ENCODE data around the gene IRAK3.
"Not testable (repeated sequence)": the region's sequence is repeated elsewhere in the genome, so short reads cannot be mapped to it uniquely, and the experiment has no call there.

Gene IRAK3

DNA sequence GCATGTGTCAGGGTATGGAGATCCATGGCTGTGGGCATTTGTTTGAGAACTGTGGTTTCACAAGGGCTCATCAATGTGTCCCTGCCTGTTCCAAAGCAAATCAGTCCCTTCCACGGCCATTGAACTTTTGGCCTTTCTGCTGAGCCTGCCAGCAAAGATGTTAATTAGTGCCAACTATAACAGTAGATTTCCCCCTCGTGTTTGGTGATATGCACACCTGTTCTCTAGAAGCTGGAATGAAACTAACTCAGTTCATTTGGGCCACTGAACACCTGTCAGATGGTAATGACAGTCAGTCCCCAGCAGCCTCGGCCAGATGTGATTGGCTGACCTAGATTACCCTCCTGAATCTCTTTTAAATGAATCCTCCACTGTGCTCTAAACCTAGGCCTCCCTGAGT, 43.2 kb downstream of the IRAK3 start:
- no peaks in the 10 kb centered on the region for H3K36me3 Mint-ChIP-seq
- H3K4me1 Mint-ChIP-seq, result peaks cover 6% of the 10 kb centered on the region
- ATAC-seq, result no peak
- H3K4me3 Mint-ChIP-seq, result no peak overlapping the region
- DNase-seq (ENCODE audit: low spot score in 2 of 2), result no peak
- no peak overlapping the region for H3K27ac Mint-ChIP-seq
- no peaks in the 10 kb centered on the region for H3K9me3 Mint-ChIP-seq

DNA sequence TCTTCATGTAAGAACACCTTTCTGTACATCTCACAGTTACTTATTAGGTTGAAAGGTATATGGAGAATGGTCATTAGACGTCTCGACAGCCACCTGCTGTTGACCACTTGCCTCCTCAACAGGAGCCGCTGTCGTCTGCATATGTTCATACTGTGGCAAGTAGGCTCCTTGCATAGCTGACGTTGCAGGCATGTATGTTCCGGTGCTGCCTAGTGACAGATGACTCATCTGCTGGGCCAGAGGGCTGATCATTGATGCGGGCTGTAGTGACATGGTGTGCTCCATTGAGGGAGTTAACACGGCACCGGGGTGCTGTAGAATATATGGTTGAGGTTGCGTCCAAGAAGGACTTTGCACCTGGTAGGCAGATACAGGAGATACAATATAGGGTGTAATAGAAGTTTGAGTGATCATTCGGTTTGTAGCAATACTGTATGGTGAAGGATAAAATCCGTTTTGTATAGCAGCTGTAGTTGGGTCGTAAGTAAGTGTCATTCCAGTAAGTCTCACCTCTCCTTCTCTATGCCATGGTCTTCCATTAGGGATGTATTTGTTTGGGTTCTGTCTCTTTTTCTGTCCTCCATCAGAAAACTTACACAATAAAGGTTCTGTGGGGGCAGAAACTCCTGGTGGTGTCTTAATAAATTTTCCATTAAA, 45.2 kb downstream of the IRAK3 start:
- peak overlapping the region; percentile 47 for H3K4me3 Mint-ChIP-seq
- not testable (repeated sequence) for DNase-seq (ENCODE audit: low spot score in 2 of 2); H3K4me1 Mint-ChIP-seq; H3K36me3 Mint-ChIP-seq; H3K27ac Mint-ChIP-seq; H3K9me3 Mint-ChIP-seq
- ATAC-seq, result peak; percentile 88

DNA sequence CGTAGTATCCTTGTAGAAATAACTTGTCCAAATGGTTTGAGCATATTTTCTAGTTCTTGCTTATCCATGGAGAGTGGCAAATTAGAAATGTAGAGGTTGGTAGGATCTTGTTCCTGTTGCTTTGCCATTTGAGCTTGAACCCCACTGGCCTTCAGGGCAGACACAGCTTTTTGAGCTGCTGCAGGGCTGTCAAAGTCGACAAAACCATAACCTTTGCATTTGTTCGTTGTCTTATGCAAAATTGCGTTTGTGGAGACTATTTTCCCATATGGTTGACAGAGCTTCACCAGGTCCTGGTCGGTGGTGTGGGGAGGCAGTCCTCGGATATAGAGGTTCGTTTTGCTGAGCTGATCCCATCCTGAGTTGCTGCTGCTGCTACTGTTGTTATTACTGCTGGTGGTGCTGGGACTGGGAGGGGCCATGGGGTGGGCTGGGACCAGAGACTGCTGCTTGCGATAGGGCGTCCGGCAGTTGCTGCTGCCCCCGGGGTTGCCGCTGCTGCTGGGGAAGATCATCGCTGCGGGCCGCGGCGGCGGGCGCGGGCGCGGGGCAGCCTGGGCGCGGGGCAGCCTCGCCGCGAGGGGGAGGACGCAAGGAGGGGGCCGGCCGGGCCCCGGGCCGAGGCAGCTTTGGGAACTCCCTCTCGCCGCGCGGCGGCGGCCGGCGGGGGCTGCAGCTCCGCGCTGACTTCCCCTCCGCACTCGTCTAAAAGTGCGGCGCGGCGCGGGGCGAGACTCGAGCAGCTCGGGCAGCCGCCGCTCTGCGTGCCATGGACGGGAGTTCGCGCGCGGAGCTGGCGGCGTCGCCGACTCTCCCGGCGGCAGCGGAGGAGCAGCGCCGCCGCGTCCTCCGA, 46.0 kb downstream of the IRAK3 start:
- not testable (repeated sequence) for H3K4me1 Mint-ChIP-seq, H3K27ac Mint-ChIP-seq, H3K9me3 Mint-ChIP-seq

DNA sequence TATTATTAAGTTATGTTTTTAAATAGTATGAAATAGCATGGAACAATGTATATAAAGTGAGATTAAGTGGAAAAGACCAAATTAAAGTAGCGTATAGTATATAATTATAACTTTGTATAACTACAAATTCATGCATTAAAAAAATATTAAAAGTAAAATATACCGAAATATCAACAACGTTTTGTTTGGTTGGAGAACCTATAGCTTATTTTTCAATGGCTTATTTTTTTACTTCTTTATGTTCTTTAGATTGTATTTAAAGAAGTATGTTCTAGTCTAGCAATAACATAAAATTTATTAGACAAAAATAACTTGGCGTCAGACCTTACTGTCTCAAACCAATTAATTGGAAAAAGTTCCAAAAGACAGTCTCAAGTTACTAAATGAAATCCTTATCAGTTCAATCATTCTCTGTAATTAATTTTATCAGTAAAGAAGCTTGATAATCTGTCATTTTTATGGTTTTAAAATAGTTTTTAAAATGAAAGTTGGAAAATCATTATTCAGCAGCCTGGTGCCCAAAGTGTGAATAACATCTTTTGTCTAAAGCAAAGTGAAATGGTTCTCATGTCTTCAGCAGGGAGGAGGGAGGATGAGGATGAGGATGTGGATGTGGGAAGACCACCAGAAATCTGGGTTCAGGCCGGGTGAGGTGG, 46.7 kb downstream of the IRAK3 start:
- no peak overlapping the region for H3K27ac Mint-ChIP-seq
- H3K4me1 Mint-ChIP-seq, result peaks cover 6% of the 10 kb centered on the region
- ATAC-seq (no peak), DNase-seq (ENCODE audit: low spot score in 2 of 2) (no peak)
- no peaks in the 10 kb centered on the region for H3K9me3 Mint-ChIP-seq
- H3K4me3 Mint-ChIP-seq, result peak overlapping the region; percentile 47
- no peaks in the 10 kb centered on the region for H3K36me3 Mint-ChIP-seq

More for the DNA sequence above, 46.0 kb downstream of the IRAK3 start:
- not testable (repeated sequence) for H3K36me3 Mint-ChIP-seq; DNase-seq (ENCODE audit: low spot score in 2 of 2)
- H3K4me3 Mint-ChIP-seq, result peak overlapping the region; percentile 47
- peak; percentile 71 for ATAC-seq

DNA sequence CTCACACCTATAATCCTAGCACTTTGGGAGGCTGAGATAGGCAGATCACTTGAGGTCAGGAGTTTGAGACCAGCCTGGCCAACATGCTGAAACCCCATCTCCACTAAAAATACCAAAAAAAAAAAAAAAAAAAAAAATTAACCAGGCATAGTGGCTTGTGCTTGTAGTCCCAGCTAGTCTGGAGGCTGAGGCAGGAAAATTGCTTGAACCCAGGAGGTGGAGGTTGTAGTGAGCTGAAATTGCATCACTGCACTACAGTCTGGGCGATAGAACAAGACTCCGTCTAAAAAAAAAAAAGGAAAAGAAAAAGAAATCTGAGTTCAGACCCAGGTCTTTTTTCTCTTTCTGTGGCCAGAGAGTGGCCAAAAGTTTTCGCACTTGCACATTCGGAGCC, 47.3 kb downstream of the IRAK3 start:
- not testable (repeated sequence) for H3K36me3 Mint-ChIP-seq, H3K4me3 Mint-ChIP-seq, H3K27ac Mint-ChIP-seq

DNA sequence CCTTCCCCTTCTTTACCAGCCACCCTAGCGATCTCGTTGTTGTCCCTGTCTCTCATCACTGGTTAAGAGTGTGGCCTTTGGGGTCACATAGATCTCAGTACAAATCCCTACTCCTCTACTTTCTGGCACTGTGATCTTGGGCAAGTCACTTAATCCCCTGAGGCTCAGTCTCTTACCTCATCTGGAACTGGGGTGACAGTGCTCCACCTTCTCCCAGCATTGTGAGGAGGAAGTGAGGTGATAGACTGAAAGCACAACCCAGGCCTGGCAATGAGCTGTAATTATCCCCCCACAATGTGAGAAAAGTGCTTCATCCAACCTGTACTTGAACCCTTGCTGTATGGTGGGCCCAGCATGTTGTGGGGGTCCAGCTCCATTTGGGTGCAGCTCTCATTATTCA, 48.0 kb downstream of the IRAK3 start:
- no peaks in the 10 kb centered on the region for H3K36me3 Mint-ChIP-seq
- no peak for DNase-seq (ENCODE audit: low spot score in 2 of 2)
- H3K27ac Mint-ChIP-seq, result no peak overlapping the region
- no peaks in the 10 kb centered on the region for H3K9me3 Mint-ChIP-seq
- no peak for ATAC-seq
- peaks cover 6% of the 10 kb centered on the region for H3K4me1 Mint-ChIP-seq
- no peak overlapping the region for H3K4me3 Mint-ChIP-seq

More for the DNA sequence above, 47.3 kb downstream of the IRAK3 start:
- not testable (repeated sequence) for ATAC-seq; H3K9me3 Mint-ChIP-seq; H3K4me1 Mint-ChIP-seq; DNase-seq (ENCODE audit: low spot score in 2 of 2)

DNA sequence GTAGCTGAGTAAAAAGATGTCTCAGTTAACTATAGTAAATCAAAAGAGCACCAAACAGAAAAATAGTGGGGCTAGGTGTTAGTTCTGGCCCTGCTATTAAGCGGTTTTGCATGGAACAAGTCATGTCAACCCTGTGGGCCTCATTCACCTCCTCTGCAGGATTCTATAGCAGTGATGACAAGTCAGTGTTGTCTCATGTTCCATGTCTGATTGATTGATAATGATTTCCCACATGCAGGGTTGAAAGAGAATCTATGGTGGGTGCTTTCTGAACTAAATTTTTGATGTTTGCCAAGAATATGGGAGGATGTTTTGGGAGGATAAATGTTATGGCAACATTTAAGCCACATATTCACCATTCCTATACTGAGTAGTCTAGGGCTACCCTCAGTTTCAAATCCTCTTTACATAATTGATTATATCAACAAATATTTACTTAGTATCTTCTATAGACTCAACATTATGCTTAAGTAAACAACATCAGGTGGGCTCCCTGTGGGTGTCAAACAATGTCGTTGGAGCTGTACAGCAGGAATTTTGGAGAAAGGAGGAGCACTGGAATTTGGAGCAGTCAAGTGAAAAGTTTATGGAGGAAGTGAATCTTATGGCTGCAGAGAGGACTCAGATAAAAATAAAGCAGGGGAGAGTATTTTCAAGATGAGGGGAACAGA, 48.6 kb downstream of the IRAK3 start:
- no peak for ATAC-seq
- Mint-ChIP-seq H3K9me3 (no peaks in the 10 kb centered on the region), H3K4me3 (no peak overlapping the region), H3K27ac (no peak overlapping the region), H3K4me1 (peaks cover 6% of the 10 kb centered on the region), H3K36me3 (no peaks in the 10 kb centered on the region)
- no peak for DNase-seq (ENCODE audit: low spot score in 2 of 2)

DNA sequence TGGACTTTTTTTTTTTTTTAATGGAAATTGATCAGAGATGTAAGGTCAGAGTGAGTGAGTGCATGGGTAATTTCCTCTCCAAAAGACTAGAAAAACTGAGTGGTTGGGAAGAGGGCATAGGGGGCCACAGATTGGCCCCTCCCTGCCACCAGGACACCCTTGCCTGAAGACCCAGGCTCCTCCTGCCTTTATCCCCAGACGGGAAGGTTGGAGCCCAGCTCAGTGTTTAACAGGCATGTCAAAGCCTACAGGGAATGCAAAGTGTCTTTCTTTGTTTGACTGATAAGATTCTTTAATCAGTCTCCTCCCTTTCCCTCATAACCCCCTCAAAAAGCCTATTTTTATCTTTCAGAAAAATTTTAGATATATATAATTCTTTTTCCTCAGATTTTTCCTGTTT, 50.3 kb downstream of the IRAK3 start:
- no peaks in the 10 kb centered on the region for H3K36me3 Mint-ChIP-seq
- H3K9me3 Mint-ChIP-seq, result no peaks in the 10 kb centered on the region
- DNase-seq (ENCODE audit: low spot score in 2 of 2) (no peak), ATAC-seq (no peak)
- peaks cover 2% of the 10 kb centered on the region for H3K4me1 Mint-ChIP-seq
- H3K4me3 Mint-ChIP-seq, result no peak overlapping the region
- no peak overlapping the region for H3K27ac Mint-ChIP-seq

DNA sequence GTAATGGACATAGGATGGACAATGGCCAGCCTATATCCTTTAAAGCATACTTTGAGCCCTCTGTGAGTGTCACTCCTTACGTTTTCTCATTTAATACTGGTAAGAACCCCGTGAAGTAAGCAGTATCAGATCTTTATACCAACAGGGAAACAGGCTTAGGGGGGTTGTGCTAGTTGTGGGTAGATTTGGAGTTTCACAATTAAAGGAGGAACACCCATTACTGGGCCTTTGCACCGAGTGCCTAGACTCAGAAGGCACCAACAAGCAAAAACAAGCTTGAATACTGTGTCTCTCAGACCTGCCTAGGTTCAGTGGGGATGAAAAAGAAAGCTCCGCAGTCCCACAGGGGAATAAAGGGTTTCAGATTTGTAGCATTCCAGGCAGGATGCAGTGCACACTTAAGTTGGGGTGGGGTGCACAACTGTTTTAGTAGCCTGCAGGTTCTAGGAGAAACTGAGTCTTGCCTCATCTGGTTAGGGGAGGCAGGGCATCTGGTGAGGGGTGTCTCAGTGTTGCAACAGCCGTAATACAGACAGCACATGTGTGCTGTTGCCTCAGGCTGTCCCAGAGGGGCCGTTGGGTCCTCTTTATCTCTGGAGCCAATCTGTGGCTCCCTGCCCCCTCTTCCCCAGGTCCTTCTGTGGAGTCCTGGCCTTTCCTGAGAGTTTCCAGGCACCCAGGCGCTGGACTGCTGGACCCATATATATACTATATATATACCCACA, 51.2 kb downstream of the IRAK3 start:
- Mint-ChIP-seq H3K4me1 (no peaks in the 10 kb centered on the region), H3K4me3 (no peak overlapping the region), H3K36me3 (no peaks in the 10 kb centered on the region), H3K27ac (no peak overlapping the region), H3K9me3 (no peaks in the 10 kb centered on the region)
- ATAC-seq (no peak), DNase-seq (ENCODE audit: low spot score in 2 of 2) (no peak)

DNA sequence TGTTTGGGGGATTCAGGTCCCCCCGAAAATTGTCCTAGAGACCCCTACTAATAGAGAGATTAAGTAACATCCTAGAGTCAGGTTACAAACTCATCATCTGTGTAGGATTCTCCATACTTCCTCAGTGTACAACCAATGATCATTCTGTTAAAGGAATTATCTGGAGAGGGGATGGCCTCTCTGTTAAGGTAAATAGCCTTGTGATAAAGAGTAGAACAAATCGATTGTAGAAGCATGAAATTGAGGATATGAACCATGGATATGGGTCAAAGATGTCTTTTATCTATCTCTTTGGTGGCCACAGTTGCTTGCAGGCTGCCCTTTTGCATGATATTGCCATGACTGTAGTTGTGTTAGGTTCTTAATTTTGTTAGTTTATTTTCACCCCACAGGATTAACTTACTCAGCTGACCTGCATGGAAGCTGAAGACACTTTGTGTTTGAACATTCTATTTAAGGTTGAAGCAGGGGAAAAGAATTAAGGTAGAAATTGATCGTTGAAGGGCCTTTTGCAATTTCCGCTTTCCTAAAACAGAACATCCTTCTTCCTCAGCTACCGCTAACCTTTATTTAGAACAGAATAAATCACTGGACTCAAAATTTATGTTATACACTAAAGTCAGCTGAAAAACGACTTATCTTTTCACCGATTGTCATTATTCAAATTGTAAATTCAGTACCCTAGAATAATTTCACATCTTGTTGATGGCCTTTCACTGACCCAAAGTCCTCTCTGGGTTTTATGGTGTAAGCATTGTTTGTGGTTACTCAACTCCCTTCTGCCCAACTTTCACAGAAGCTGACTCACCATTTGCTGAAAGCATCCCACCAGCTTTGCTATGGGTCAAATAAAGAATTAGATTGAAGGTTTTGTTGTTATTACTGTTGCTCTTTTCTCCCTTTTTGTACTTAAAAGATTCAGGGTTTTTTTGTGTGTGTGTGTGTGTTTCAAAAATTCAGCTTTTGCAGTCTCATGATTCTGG, 52.3 kb downstream of the IRAK3 start:
- Mint-ChIP-seq H3K36me3 (no peaks in the 10 kb centered on the region), H3K27ac (no peak overlapping the region), H3K4me1 (no peaks in the 10 kb centered on the region), H3K9me3 (no peaks in the 10 kb centered on the region), H3K4me3 (no peak overlapping the region)
- DNase-seq (ENCODE audit: low spot score in 2 of 2), result no peak
- ATAC-seq, result no peak

DNA sequence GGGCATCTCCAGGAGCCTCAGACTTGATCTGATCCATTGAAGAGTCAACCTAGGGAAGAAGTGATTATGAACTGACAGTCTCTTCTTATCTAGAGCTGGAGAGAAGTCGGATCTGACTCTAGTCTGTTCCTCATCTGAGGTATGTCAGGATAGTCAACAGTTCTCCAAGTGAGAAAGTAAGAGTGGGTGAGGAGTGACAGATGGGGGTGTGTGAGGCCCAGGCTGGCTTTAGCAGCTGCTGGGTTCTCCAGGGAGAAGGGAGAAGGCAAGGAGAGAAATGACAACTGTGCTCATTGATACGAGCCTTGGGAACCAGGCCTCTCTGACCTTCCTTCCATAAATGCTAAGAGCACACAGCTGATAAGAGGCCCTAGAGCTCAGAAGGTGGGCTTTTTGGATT, 53.3 kb downstream of the IRAK3 start:
- ATAC-seq (no peak), DNase-seq (ENCODE audit: low spot score in 2 of 2) (no peak)
- H3K9me3 Mint-ChIP-seq, result no peaks in the 10 kb centered on the region
- no peaks in the 10 kb centered on the region for H3K36me3 Mint-ChIP-seq
- H3K27ac Mint-ChIP-seq, result no peak overlapping the region
- H3K4me1 Mint-ChIP-seq, result no peaks in the 10 kb centered on the region
- H3K4me3 Mint-ChIP-seq, result no peak overlapping the region

DNA sequence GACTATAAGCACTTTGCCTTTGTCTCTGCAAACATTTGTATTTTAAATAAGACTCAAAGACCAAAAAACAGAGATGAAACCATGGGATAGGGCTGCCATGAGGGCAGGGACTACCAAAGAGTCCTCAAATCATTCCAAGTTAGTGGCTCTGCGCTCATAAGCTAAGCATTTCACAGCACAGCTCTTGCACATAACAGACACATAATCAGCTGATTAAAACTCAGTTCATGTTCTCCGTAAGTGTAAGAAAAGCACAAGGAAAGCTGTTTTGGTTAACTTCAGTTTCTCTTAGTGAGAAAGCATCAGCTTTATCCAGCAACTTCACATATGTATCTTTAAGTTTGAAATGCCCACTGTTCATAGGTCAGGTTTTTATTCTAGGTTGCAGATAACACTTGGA, 54.9 kb downstream of the IRAK3 start:
- ATAC-seq, result no peak
- no peak for DNase-seq (ENCODE audit: low spot score in 2 of 2)
- no peaks in the 10 kb centered on the region for H3K36me3 Mint-ChIP-seq
- no peaks in the 10 kb centered on the region for H3K4me1 Mint-ChIP-seq
- H3K4me3 Mint-ChIP-seq, result no peak overlapping the region
- no peak overlapping the region for H3K27ac Mint-ChIP-seq
- no peaks in the 10 kb centered on the region for H3K9me3 Mint-ChIP-seq

DNA sequence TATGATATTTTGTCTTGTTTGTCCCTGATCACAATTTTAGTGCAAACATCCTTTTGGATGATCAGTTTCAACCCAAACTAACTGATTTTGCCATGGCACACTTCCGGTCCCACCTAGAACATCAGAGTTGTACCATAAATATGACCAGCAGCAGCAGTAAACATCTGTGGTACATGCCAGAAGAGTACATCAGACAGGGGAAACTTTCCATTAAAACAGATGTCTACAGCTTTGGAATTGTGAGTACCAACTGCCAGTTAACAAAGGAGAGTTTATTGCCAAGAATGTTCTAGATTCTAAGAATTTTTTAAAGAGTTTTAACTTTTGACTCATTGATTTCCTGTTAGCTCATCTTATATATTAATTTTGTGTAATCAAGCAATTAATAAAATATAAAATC, 55.4 kb downstream of the IRAK3 start:
- DNase-seq (ENCODE audit: low spot score in 2 of 2) (no peak), ATAC-seq (no peak)
- H3K4me1 Mint-ChIP-seq, result no peaks in the 10 kb centered on the region
- H3K9me3 Mint-ChIP-seq, result no peaks in the 10 kb centered on the region
- H3K36me3 Mint-ChIP-seq, result no peaks in the 10 kb centered on the region
- no peak overlapping the region for H3K27ac Mint-ChIP-seq
- H3K4me3 Mint-ChIP-seq, result no peak overlapping the region

DNA sequence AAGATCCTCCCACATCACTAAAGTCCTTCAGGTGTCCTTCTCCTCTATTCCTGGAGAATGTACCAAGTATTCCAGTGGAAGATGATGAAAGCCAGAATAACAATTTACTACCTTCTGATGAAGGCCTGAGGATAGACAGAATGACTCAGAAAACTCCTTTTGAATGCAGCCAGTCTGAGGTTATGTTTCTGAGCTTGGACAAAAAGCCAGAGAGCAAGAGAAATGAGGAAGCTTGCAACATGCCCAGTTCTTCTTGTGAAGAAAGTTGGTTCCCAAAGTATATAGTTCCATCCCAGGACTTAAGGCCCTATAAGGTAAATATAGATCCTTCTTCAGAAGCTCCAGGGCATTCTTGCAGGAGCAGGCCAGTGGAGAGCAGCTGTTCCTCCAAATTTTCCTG, 58.7 kb downstream of the IRAK3 start:
- H3K4me3 Mint-ChIP-seq, result no peak overlapping the region
- no peaks in the 10 kb centered on the region for H3K4me1 Mint-ChIP-seq
- H3K9me3 Mint-ChIP-seq, result no peaks in the 10 kb centered on the region
- DNase-seq (ENCODE audit: low spot score in 2 of 2), result no peak
- ATAC-seq, result no peak
- no peaks in the 10 kb centered on the region for H3K36me3 Mint-ChIP-seq
- no peak overlapping the region for H3K27ac Mint-ChIP-seq

Measured in stimulated activated effector memory CD8-positive, alpha-beta T cell treated with anti-CD3 and anti-CD28 coated beads, Interleukin-12 subunit alpha, Interleukin-12 subunit beta, amount 100 ng/mL, for 72 hours (primary cell).